MCF 10A (cell line): ENCODE results near the gene NCOR2. TPM values are rescaled to one million over a fixed set of nuclear protein-coding genes. Genes with fewer than 3 reads are reported as not detected.

Experiments used
- BruUV-seq: library from RNA; stranded (reverse); fragments of 400-500 nt; replicated peaks from 2 replicates; lab custom pipeline; 2021; lab: Mats Ljungman, UMichigan
- CTCF ChIA-PET: fragments of 300-600 bp; sonication (Branson Sonifier 250); formaldehyde crosslinking; extraction: SDS; loops from one replicate; lab custom pipeline; 2021; ENCODE audit warnings: antibody characterized with exemption, inconsistent platforms; lab: Yijun Ruan, JAX
- POLR2A ChIA-PET: fragments of 300-600, 350-650 bp; sonication (Branson Sonifier 250); formaldehyde crosslinking; extraction: SDS; loops from one replicate; lab custom pipeline; 2020; ENCODE audit warnings: antibody characterized with exemption, inconsistent platforms; lab: Yijun Ruan, JAX
- DNase-seq: peaks from one replicate; pipeline ENCODE4 v3.0.0-alpha.2; 2018; ENCODE audit not compliant: unreplicated experiment
- H3K27ac Mint-ChIP-seq: one replicate; pipeline ENCODE4 v1.8.0; 2022; ENCODE audit warnings: mild to moderate bottlenecking, low read depth, mixed read lengths; ENCODE audit not compliant: unreplicated experiment
- H3K27me3 Mint-ChIP-seq: one replicate; pipeline ENCODE4 v1.8.0; 2022; ENCODE audit warnings: mixed read lengths; ENCODE audit not compliant: insufficient read depth, unreplicated experiment
- H3K36me3 Mint-ChIP-seq: one replicate; pipeline ENCODE4 v1.8.0; 2022; ENCODE audit warnings: mild to moderate bottlenecking, moderate library complexity, mixed read lengths; ENCODE audit not compliant: insufficient read depth, unreplicated experiment
- H3K4me1 Mint-ChIP-seq: one replicate; pipeline ENCODE4 v1.8.0; 2022; ENCODE audit warnings: mixed read lengths; ENCODE audit not compliant: insufficient read depth, unreplicated experiment
- H3K4me3 Mint-ChIP-seq: one replicate; pipeline ENCODE4 v1.8.0; 2022; ENCODE audit warnings: mild to moderate bottlenecking, moderate library complexity, mixed read lengths; ENCODE audit not compliant: unreplicated experiment
- H3K9me3 Mint-ChIP-seq: one replicate; pipeline ENCODE4 v1.8.0; 2022; ENCODE audit warnings: mixed read lengths; ENCODE audit not compliant: unreplicated experiment
- intact Hi-C: fragments of 100-400 bp; cut with micrococcal nuclease; formaldehyde crosslinking; loops from 2 replicates; pipeline ENCODE4 v1.14.1; 2022
- total RNA-seq: library from RNA; stranded (reverse); gene quantifications from 2 replicates; pipeline ENCODE4 v1.2.3, GENCODE V29; 2022
- TF ChIP-seq, protein P1 (sequence below): fragments of 200-600 bp; IDR thresholded peaks from one replicate; pipeline ENCODE4 v1.8.0; 2022; ENCODE audit warnings: antibody characterized with exemption, mild to moderate bottlenecking; ENCODE audit not compliant: unreplicated experiment

NCOR2 gene
- total RNA-seq, 1 experiment from 2014 or later = 145 TPM

- no peak for DNase-seq
- ChIA-PET CTCF (interaction anchor here (0.7 kb wide), 1 partner anchor 61 kb away, joined by 3 read pairs; no protein-coding TSS in a partner anchor), POLR2A (no interaction called here)
- TF ChIP-seq, protein P1, sequence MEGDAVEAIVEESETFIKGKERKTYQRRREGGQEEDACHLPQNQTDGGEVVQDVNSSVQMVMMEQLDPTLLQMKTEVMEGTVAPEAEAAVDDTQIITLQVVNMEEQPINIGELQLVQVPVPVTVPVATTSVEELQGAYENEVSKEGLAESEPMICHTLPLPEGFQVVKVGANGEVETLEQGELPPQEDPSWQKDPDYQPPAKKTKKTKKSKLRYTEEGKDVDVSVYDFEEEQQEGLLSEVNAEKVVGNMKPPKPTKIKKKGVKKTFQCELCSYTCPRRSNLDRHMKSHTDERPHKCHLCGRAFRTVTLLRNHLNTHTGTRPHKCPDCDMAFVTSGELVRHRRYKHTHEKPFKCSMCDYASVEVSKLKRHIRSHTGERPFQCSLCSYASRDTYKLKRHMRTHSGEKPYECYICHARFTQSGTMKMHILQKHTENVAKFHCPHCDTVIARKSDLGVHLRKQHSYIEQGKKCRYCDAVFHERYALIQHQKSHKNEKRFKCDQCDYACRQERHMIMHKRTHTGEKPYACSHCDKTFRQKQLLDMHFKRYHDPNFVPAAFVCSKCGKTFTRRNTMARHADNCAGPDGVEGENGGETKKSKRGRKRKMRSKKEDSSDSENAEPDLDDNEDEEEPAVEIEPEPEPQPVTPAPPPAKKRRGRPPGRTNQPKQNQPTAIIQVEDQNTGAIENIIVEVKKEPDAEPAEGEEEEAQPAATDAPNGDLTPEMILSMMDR = no peak
- Mint-ChIP-seq H3K27ac (no peak overlapping the region), H3K4me3 (no peak overlapping the region), H3K9me3 (no peaks in the 10 kb centered on the region), H3K27me3 (no peaks in the 10 kb centered on the region), H3K4me1 (peaks cover 5% of the 10 kb centered on the region), H3K36me3 (peaks cover 7% of the 10 kb centered on the region)
- no TSS peak for BruUV-seq
- intact Hi-C loops = no loop called here
Measured at GRCh38 chr12:124556074-124556466, 11.3 kb downstream of the NCOR2 start.

- TF ChIP-seq, protein P1 = no peak
- DNase-seq = no peak
- Mint-ChIP-seq H3K4me3 (no peak overlapping the region), H3K27me3 (no peaks in the 10 kb centered on the region), H3K9me3 (no peaks in the 10 kb centered on the region), H3K36me3 (peaks cover 7% of the 10 kb centered on the region), H3K27ac (no peak overlapping the region), H3K4me1 (peaks cover 10% of the 10 kb centered on the region)
- POLR2A ChIA-PET = no interaction called here
- CTCF ChIA-PET = interaction anchor here (0.7 kb wide), 1 partner anchor 60 kb away, joined by 3 read pairs; no protein-coding TSS in a partner anchor
- BruUV-seq = no TSS peak
- intact Hi-C loops = no loop called here
Measured at GRCh38 chr12:124555168-124556073, 12.0 kb downstream of the NCOR2 start.

GRCh38 chr12:124554429-124555029 lies 12.9 kb downstream of the NCOR2 start:
- BruUV-seq = no TSS peak
- Mint-ChIP-seq H3K4me1 (peaks cover 14% of the 10 kb centered on the region), H3K4me3 (no peak overlapping the region), H3K27me3 (no peaks in the 10 kb centered on the region), H3K36me3 (peaks cover 7% of the 10 kb centered on the region), H3K9me3 (no peaks in the 10 kb centered on the region), H3K27ac (no peak overlapping the region)
- ChIA-PET CTCF (no interaction called here), POLR2A (no interaction called here)
- intact Hi-C loops = no loop called here
- TF ChIP-seq, protein P1 = no peak
- DNase-seq = no peak

- Mint-ChIP-seq H3K4me3 (no peak overlapping the region), H3K9me3 (no peaks in the 10 kb centered on the region), H3K27me3 (no peaks in the 10 kb centered on the region), H3K4me1 (peaks cover 14% of the 10 kb centered on the region), H3K36me3 (peaks cover 9% of the 10 kb centered on the region), H3K27ac (no peak overlapping the region)
- TF ChIP-seq, protein P1 = no peak
- intact Hi-C loops = no loop called here
- CTCF ChIA-PET = no interaction called here
- POLR2A ChIA-PET = no interaction called here
- no peak for DNase-seq
- no TSS peak for BruUV-seq
Measured at GRCh38 chr12:124553862-124554428, 13.5 kb downstream of the NCOR2 start.
